GM12872 (cell line): ENCODE measurements around the gene BACH1.

Experiments
- TF ChIP-seq, protein P1 (sequence below): IDR thresholded peaks from 3 replicates; pipeline ENCODE4 v1.5.1; 2011; ENCODE audit warnings: low read depth, mild to moderate bottlenecking, low read length, moderate library complexity; ENCODE audit not compliant: insufficient read depth

BACH1 gene

DNA sequence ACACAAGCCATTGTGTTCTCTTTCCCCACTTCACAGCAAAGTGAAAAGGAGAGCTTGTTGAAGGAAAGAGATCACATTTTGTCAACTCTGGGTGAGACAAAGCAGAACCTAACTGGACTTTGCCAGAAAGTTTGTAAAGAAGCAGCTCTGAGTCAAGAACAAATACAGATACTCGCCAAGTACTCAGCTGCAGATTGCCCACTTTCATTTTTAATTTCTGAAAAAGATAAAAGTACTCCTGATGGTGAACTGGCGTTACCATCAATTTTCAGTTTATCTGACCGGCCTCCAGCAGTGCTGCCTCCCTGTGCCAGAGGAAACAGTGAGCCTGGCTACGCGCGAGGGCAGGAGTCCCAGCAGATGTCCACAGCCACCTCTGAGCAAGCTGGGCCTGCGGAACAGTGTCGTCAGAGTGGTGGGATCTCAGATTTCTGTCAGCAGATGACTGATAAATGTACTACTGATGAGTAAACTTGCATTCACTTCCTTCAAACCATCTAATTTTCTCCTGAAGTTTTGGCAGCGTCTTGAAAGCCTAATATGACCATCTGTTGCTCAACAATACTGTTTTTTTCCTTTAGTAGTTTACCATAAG is 43.7 kb downstream of the BACH1 start:
- TF ChIP-seq, protein P1, sequence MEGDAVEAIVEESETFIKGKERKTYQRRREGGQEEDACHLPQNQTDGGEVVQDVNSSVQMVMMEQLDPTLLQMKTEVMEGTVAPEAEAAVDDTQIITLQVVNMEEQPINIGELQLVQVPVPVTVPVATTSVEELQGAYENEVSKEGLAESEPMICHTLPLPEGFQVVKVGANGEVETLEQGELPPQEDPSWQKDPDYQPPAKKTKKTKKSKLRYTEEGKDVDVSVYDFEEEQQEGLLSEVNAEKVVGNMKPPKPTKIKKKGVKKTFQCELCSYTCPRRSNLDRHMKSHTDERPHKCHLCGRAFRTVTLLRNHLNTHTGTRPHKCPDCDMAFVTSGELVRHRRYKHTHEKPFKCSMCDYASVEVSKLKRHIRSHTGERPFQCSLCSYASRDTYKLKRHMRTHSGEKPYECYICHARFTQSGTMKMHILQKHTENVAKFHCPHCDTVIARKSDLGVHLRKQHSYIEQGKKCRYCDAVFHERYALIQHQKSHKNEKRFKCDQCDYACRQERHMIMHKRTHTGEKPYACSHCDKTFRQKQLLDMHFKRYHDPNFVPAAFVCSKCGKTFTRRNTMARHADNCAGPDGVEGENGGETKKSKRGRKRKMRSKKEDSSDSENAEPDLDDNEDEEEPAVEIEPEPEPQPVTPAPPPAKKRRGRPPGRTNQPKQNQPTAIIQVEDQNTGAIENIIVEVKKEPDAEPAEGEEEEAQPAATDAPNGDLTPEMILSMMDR: no peak

DNA sequence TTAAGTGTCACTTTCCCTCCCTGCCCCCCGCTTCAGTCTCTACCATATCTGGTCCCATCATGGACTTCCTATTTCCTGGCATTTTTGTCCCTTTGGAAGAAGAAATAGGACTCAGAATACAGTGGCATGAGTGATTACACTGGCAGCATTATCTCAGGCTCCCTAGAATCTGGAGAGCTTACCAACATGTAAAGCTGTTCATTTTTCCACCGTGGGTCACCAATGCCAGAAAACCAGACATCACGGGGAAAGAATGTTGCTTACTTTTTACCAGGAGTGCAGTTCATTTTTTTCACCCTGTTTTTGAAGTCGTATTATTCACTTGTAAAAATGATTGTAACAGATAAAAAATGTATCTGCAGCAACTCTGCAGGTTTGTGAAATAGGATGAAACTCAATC is 44.8 kb downstream of the BACH1 start:
- TF ChIP-seq, protein P1: no peak

DNA sequence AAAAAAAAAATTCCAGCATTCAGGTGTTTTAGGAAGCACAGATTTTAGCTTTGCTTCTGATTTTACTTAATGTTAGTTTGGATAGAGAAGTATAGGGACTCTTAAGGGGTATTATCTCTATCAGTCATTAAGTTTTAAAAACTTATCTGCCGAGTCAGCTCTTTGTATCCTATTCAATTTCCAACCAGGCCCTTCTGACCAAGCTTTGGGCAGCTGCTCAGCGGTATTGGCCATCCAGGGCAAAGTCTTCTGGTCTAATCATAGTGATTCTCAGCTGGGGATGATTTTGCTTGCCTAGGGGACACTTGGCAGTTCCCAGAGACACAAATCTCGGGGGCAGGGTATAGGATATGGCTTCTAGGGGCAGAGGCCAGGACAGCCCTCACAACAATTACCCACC is 47.6 kb downstream of the BACH1 start:
- TF ChIP-seq, protein P1: no peak

DNA sequence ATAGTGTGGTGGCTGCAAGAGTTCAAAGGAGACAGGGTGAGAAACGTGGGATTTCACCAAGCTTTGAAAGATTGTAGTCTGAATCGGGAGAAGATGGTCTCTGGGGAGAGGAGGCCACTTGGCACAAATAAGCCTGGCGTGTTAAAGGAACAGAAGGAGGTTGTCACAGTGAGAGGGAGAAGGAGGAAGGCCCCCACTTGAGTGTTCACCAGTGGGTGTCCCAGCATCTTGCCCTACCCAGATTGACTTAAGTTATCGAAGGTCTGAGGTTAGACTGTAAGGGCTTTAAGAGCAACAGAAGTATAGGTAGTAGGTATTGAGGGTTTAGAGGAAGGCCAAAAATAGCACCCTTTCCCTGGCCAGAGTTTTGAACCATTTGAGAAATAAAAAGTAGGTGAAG is 48.0 kb downstream of the BACH1 start:
- TF ChIP-seq, protein P1: no peak

DNA sequence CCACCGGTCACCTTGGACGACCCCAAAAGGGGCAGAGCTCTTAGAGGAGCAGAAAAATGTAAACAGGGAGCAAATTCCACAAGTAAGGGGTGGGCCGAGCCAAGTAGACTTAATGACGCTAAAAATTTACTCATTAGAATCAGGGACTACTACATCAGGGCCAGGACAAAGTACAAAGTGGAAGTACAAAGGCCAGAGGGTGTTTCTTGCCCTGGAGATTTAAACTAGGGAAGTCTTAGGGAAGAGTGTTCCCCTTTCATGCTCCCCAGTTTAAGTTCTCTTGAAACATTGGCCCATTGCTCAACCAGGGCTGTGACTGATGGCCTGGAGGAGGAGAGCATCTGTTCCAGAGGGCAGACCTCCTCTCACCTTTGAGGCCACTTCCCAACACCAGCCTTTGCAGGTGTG is 48.6 kb downstream of the BACH1 start:
- TF ChIP-seq, protein P1: no peak

DNA sequence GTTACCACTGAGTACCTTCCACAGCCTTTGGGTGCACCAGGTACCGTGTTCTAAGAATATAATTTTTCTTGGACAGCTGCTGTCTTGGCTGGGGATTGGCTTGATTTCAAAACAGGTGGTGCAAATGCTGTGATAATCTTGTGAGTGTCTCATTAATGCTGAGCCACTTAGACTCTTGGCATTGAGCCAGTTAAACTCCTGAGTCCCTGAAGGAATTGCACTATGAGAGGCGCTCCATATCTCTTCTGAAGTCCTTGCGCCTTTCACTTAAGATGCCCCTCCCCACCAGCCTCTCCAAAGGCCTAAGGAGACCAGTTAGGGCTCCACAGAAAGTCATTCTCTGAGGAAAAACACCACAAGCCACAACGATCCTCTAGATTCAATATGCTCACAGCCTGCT is 51.0 kb downstream of the BACH1 start:
- TF ChIP-seq, protein P1: no peak

DNA sequence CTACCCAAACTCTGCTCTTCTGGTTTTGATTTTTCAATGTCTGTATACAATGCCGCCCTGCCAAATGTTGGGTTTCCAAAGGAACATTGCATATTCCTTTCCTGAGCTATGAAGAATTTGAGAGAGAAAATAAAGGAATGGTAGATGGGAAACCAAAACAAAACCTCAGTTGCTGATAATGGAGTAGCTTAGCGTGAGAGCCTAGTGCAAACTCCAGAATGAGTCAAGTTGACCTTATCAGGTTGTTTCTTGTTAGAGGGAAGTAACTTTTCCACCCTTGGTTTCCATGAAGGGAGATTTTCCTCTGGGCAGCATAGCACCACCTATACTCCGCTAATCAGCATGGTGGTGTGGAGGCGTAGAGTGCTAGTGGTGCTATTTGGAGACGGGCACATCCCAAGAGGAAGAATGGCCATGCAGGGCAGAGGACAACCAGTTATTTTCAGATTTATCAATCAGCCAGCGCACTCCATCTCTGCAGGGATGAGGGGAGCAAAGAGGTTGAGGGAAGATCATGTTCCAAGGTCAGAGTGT is 51.6 kb downstream of the BACH1 start:
- TF ChIP-seq, protein P1: no peak

DNA sequence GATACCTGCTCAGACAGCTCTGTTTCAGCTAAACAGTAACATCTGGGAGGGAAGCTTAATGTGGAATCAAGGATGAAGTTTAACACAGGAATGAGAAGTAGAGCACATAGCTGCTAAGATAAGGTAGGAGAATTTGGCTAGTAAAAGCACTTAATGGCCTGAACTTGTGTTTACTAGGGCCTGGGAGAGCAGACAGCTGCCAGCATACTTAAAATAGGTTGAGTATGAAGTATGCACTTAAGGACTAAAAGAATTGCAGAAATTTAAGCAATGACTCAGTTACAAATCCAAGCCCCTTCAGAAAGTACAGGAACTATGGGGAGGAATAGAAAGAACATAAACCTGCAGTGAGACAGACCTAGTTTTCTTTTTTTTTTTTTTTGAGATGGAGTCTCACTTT is 53.0 kb downstream of the BACH1 start:
- TF ChIP-seq, protein P1: no peak
